ENCODE data around the gene CPLX1. TPM values are rescaled to one million over a fixed set of nuclear protein-coding genes. Genes with fewer than 3 reads are reported as not detected.
"Not testable (repeated sequence)": the region's sequence is repeated elsewhere in the genome, so short reads cannot be mapped to it uniquely, and the experiment has no call there.

Gene CPLX1
- total RNA-seq, 2 experiments from 2014 or later = 0.37 to 0.48 TPM

- intact Hi-C loops (cut with micrococcal nuclease) = no loop called here
- H3K27ac Mint-ChIP-seq = no peak overlapping the region
- no peaks in the 10 kb centered on the region for H3K4me1 Mint-ChIP-seq (ENCODE audit: low read depth)
- no peaks in the 10 kb centered on the region for H3K9me3 Mint-ChIP-seq
- no peak overlapping the region for H3K4me3 Mint-ChIP-seq
- H3K36me3 Mint-ChIP-seq (ENCODE audit: low read depth) = peaks cover 8% of the 10 kb centered on the region
- H3K27me3 Mint-ChIP-seq (ENCODE audit: low read depth) = no peaks in the 10 kb centered on the region
- DNase-seq = no peak
- CTCF ChIA-PET = no interaction called here
Observed at GRCh38 chr4:754221-755120, 71.5 kb downstream of the CPLX1 start.

- CTCF ChIA-PET = interaction anchor here (1.6 kb wide), 1 partner anchor 11 kb away, joined by 11 read pairs; no protein-coding TSS in a partner anchor
- DNase-seq; H3K27ac Mint-ChIP-seq; intact Hi-C loops (cut with micrococcal nuclease); H3K27me3 Mint-ChIP-seq (ENCODE audit: low read depth); H3K4me3 Mint-ChIP-seq; H3K36me3 Mint-ChIP-seq (ENCODE audit: low read depth); H3K4me1 Mint-ChIP-seq (ENCODE audit: low read depth); H3K9me3 Mint-ChIP-seq: not testable (repeated sequence)
Observed at GRCh38 chr4:753186-753585, 72.7 kb downstream of the CPLX1 start.

GRCh38 chr4:752196-752861 is 73.6 kb downstream of the CPLX1 start:
- no peaks in the 10 kb centered on the region for H3K27me3 Mint-ChIP-seq (ENCODE audit: low read depth)
- peaks cover 10% of the 10 kb centered on the region for H3K36me3 Mint-ChIP-seq (ENCODE audit: low read depth)

GRCh38 chr4:751676-752075 is 74.3 kb downstream of the CPLX1 start:
- Mint-ChIP-seq H3K27ac (no peak overlapping the region), H3K4me1 (ENCODE audit: low read depth) (peaks cover 2% of the 10 kb centered on the region), H3K36me3 (ENCODE audit: low read depth) (peaks cover 10% of the 10 kb centered on the region), H3K4me3 (no peak overlapping the region), H3K27me3 (ENCODE audit: low read depth) (no peaks in the 10 kb centered on the region), H3K9me3 (no peaks in the 10 kb centered on the region)
- no peak for DNase-seq
- intact Hi-C loops (cut with micrococcal nuclease) = no loop called here
- CTCF ChIA-PET = interaction anchor here (0.6 kb wide), 2 partner anchors 19 to 723 kb away, joined by 3 to 5 read pairs; no protein-coding TSS in a partner anchor

More at GRCh38 chr4:752196-752861, 73.6 kb downstream of the CPLX1 start:
- Mint-ChIP-seq H3K4me1 (ENCODE audit: low read depth) (peaks cover 2% of the 10 kb centered on the region), H3K4me3 (no peak overlapping the region), H3K9me3 (no peaks in the 10 kb centered on the region), H3K27ac (no peak overlapping the region)
- CTCF ChIA-PET = interaction anchor here (1.6 kb wide), 1 partner anchor 10 kb away, joined by 11 read pairs; no protein-coding TSS in a partner anchor
- DNase-seq = no peak
- intact Hi-C loops (cut with micrococcal nuclease) = no loop called here

GRCh38 chr4:749698-750666 is 75.9 kb downstream of the CPLX1 start:
- CTCF ChIA-PET = no interaction called here
- Mint-ChIP-seq H3K27ac (no peak overlapping the region), H3K9me3 (no peaks in the 10 kb centered on the region), H3K4me3 (no peak overlapping the region), H3K36me3 (ENCODE audit: low read depth) (peaks cover 10% of the 10 kb centered on the region), H3K27me3 (ENCODE audit: low read depth) (no peaks in the 10 kb centered on the region), H3K4me1 (ENCODE audit: low read depth) (peaks cover 2% of the 10 kb centered on the region)
- no peak for DNase-seq
- intact Hi-C loops (cut with micrococcal nuclease) = no loop called here

DNA sequence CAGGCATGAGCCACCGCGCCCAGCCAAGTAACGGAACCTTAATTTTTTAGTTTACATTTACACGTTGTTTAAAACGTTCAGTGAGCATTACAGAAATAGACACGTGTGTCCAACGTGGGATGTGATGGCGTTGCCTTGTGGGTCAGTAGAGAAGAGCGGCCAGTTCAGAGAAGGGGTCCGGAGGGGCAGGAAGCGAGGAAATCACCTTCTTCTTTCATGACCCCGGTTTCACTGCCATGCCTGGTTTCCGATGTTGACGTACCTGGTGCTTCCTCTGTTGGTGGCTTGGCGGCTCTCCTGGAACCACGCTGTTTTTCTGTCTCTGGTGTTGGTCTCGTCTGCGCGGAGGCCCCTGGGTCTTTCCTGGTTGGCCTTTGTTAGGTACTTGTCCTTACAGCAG is 77.5 kb downstream of the CPLX1 start:
- H3K27ac Mint-ChIP-seq = no peak overlapping the region
- CTCF ChIA-PET = no interaction called here
- no peak overlapping the region for H3K4me3 Mint-ChIP-seq
- peaks cover 2% of the 10 kb centered on the region for H3K4me1 Mint-ChIP-seq (ENCODE audit: low read depth)
- H3K9me3 Mint-ChIP-seq = no peaks in the 10 kb centered on the region
- no peaks in the 10 kb centered on the region for H3K27me3 Mint-ChIP-seq (ENCODE audit: low read depth)
- H3K36me3 Mint-ChIP-seq (ENCODE audit: low read depth) = peaks cover 16% of the 10 kb centered on the region
- DNase-seq = no peak
- intact Hi-C loops (cut with micrococcal nuclease) = no loop called here

GRCh38 chr4:747546-748170 is 78.3 kb downstream of the CPLX1 start:
- no peaks in the 10 kb centered on the region for H3K9me3 Mint-ChIP-seq
- no peak overlapping the region for H3K4me3 Mint-ChIP-seq
- H3K36me3 Mint-ChIP-seq (ENCODE audit: low read depth) = peaks cover 16% of the 10 kb centered on the region
- peaks cover 2% of the 10 kb centered on the region for H3K4me1 Mint-ChIP-seq (ENCODE audit: low read depth)
- H3K27me3 Mint-ChIP-seq (ENCODE audit: low read depth) = no peaks in the 10 kb centered on the region
- CTCF ChIA-PET = no interaction called here
- no peak overlapping the region for H3K27ac Mint-ChIP-seq
- intact Hi-C loops (cut with micrococcal nuclease) = no loop called here
- DNase-seq = no peak

GRCh38 chr4:744212-744841 is 81.6 kb downstream of the CPLX1 start:
- no peaks in the 10 kb centered on the region for H3K27me3 Mint-ChIP-seq (ENCODE audit: low read depth)
- H3K27ac Mint-ChIP-seq = no peak overlapping the region
- no peaks in the 10 kb centered on the region for H3K9me3 Mint-ChIP-seq
- intact Hi-C loops (cut with micrococcal nuclease) = loop anchor here (5.0 kb wide), 1 partner anchor 523 kb away; no protein-coding TSS in a partner anchor
- no peak overlapping the region for H3K4me3 Mint-ChIP-seq
- DNase-seq = no peak
- H3K36me3 Mint-ChIP-seq (ENCODE audit: low read depth) = peaks cover 9% of the 10 kb centered on the region
- CTCF ChIA-PET = no interaction called here
- peaks cover 2% of the 10 kb centered on the region for H3K4me1 Mint-ChIP-seq (ENCODE audit: low read depth)

DNA sequence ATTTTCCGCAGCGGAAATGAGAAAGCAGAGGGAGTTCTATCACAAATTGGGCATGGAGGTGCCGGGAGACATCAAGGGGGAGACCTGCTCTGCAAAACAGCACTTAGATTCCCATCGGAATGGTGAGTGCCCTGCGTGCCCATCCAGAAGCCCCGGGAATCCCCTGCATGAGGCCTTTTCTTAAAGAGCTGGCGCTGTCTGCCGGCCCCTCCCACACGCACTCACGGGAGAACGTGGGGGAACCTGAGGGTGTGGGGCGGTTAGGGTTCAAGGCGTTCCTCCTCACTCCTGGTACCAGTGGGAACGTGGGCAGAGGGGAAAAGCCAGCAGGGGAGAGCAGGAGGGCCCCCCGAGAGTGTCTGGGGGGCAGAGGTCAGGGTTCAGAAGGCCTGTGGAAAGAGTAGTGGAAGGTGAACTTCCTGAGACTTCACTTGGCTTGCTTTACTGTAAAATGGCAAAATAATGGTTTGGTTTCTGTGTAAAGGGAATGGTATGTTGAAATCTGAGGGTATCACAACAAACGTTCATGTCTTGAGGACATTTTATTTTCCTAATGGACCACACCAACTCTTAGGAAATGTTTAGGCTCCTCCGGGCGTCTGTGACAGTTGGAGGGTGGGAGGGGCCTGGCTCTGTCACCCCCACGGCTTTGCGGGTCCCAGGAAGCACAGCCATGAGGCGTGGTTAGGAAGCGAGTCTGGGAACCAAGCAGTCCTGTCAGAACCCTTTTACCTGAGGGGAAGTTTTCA is 82.3 kb downstream of the CPLX1 start:
- Mint-ChIP-seq H3K4me1 (ENCODE audit: low read depth) (peaks cover 2% of the 10 kb centered on the region), H3K36me3 (ENCODE audit: low read depth) (peaks cover 9% of the 10 kb centered on the region), H3K27ac (no peak overlapping the region), H3K4me3 (no peak overlapping the region), H3K27me3 (ENCODE audit: low read depth) (no peaks in the 10 kb centered on the region), H3K9me3 (no peaks in the 10 kb centered on the region)
- CTCF ChIA-PET = interaction anchor here (0.7 to 2.2 kb wide), 9 partner anchors 9 to 524 kb away, joined by 3 to 11 read pairs (median 5); no protein-coding TSS in a partner anchor
- intact Hi-C loops (cut with micrococcal nuclease) = loop anchor here (2.0 to 5.0 kb wide), 3 partner anchors 135 to 524 kb away; partner anchors contain the start of gene IDUA
- DNase-seq = no peak

DNA sequence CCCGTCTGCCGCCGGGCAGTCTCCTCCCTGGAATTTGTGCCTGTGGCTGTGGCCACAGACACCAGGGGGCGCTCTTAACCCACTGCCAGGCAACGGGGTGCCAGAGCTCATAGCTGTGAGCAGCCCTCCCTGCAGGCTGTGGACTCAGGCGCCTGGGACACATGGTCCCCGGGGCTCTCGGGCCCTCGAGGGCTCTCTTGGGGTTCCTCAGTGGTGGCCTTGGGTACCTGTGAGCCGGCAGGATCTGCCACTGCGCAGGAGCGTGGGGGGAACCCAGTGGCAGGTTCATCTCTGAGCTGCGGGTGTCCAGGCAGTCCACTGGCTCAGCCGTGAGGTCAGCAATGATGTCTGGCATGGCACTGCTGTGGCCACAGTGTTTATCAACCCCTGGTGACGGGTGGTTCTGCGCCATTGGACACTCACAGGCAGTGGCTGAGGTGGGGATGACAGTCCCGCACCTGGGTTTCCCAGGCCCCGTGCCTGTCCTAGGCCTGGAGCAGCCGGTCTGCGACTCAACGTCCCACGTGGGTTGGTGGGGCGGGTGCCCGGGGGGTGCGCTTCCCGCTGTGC is 83.1 kb downstream of the CPLX1 start:
- Mint-ChIP-seq H3K4me3 (no peak overlapping the region), H3K9me3 (no peaks in the 10 kb centered on the region), H3K36me3 (ENCODE audit: low read depth) (peaks cover 8% of the 10 kb centered on the region), H3K27ac (no peak overlapping the region), H3K27me3 (ENCODE audit: low read depth) (no peaks in the 10 kb centered on the region), H3K4me1 (ENCODE audit: low read depth) (peaks cover 1% of the 10 kb centered on the region)
- CTCF ChIA-PET = interaction anchor here (0.6 to 2.2 kb wide), 23 partner anchors 10 to 525 kb away, joined by 3 to 11 read pairs (median 4); partner anchors contain the start of gene IDUA
- DNase-seq = peak; percentile 85
- intact Hi-C loops (cut with micrococcal nuclease) = loop anchor here (2.0 to 5.0 kb wide), 3 partner anchors 136 to 524 kb away; partner anchors contain the start of gene IDUA

Measured in activated naive CD4-positive, alpha-beta T cell treated with anti-CD3 and anti-CD28 coated beads for 36 hours (primary cell).